K562 (cell line): ENCODE measurements around the gene FAM83D. TPM values are rescaled to one million over a fixed set of nuclear protein-coding genes. Genes with fewer than 3 reads are reported as not detected.

Experiments
- ATAC-seq: fragments of 200-7000 bp; cut with Tn5 transposase; 3 replicates; pipeline ENCODE4 v1.9.1; 2020; ENCODE audit warnings: moderate library complexity
- BruUV-seq: library from RNA; stranded (reverse); fragments of 400-500 nt; replicated peaks from 2 replicates; lab custom pipeline; 2021; lab: Mats Ljungman, UMichigan
- CTCF ChIA-PET: fragments of 300-600 bp; formaldehyde crosslinking; extraction: SDS; loops from one replicate; lab custom pipeline; 2021; ENCODE audit warnings: low intra/inter-chr PET ratio; lab: Yijun Ruan, JAX
- POLR2A ChIA-PET: fragments of 300-600, 350-650 bp; sonication (Branson Sonifier 250); formaldehyde crosslinking; extraction: SDS; loops from one replicate; lab custom pipeline; 2021; ENCODE audit warnings: antibody characterized with exemption, inconsistent platforms; lab: Yijun Ruan, JAX
- DNase-seq, 4 experiments: peaks; one replicate each; pipeline versions ENCODE4 v3.0.0 to v3.0.0-alpha.2; 2011 to 2018; ENCODE audit warnings: low spot score in 3 of 4, mixed read lengths in 3 of 4; ENCODE audit errors: extremely low read depth in 1 of 4
- FAIRE-seq: peaks from 2 replicates; lab custom pipeline; 2011; peaks lifted over from hg19 to GRCh38; lab: Jason Lieb, UNC
- H2AFZ ChIP-seq: 2 replicates; pipeline ENCODE4 v1.6.0; 2011; ENCODE audit warnings: low read depth, low read length, control low read depth, inconsistent platforms
- H3K27ac ChIP-seq: fragments of 200-600 bp; 3 replicates; pipeline ENCODE4 v1.8.0; 2011; ENCODE audit warnings: low read depth, mild to moderate bottlenecking, control low read depth, inconsistent platforms, low read length, moderate library complexity, mixed read lengths; ENCODE audit errors: extremely low read depth
- H3K27me3 ChIP-seq, 2 experiments: fragments of 300-600 bp in 1 of 2; 2 replicates in 1 of 2; 3 replicates in 1 of 2; pipeline versions ENCODE4 v1.6.0 to v1.8.0; 2011; ENCODE audit warnings: inconsistent platforms in 2 of 2, low read length in 2 of 2, mild to moderate bottlenecking in 1 of 2, mixed read lengths in 1 of 2, moderate library complexity in 1 of 2; ENCODE audit not compliant: control insufficient read depth in 2 of 2, insufficient read depth in 2 of 2
- H3K36me3 ChIP-seq: fragments of 300-600 bp; 3 replicates; pipeline ENCODE4 v1.8.0; 2011; ENCODE audit warnings: mild to moderate bottlenecking, low read length, inconsistent platforms; ENCODE audit not compliant: control insufficient read depth, insufficient read depth
- H3K4me1 ChIP-seq, 2 experiments: fragments of 200-600 bp in 1 of 2; replicated peaks in 1 of 2; 2 replicates in 1 of 2; 3 replicates in 1 of 2; pipeline versions ENCODE4 v1.5.1 to v1.8.0; 2011; ENCODE audit warnings: inconsistent platforms in 2 of 2, low read length in 2 of 2, mild to moderate bottlenecking in 1 of 2, mixed read lengths in 1 of 2, moderate library complexity in 1 of 2; ENCODE audit not compliant: control insufficient read depth in 2 of 2, insufficient read depth in 2 of 2
- H3K4me2 ChIP-seq: 2 replicates; pipeline ENCODE4 v1.6.1; 2011; ENCODE audit warnings: low read length, control low read depth, inconsistent platforms, mixed read lengths; ENCODE audit not compliant: insufficient read depth
- H3K4me3 ChIP-seq: fragments of 200-600 bp; sonication (generic), shearing (Covaris generic); 2 replicates; pipeline ENCODE4 v1.5.1; 2016; ENCODE audit warnings: control low read depth, inconsistent platforms
- H3K79me2 ChIP-seq: fragments of 200-600 bp; 3 replicates; pipeline ENCODE4 v1.8.0; 2011; ENCODE audit warnings: low read length, inconsistent platforms; ENCODE audit not compliant: control insufficient read depth, insufficient read depth
- H3K9ac ChIP-seq, 2 experiments: 2 replicates each; pipeline versions ENCODE4 v1.6.0 to v1.6.1; 2011; ENCODE audit warnings: low read depth in 2 of 2, low read length in 2 of 2, control low read depth in 1 of 2, inconsistent platforms in 1 of 2, mild to moderate bottlenecking in 1 of 2, mixed read lengths in 1 of 2; ENCODE audit not compliant: insufficient read depth in 1 of 2
- H3K9me1 ChIP-seq: one replicate; pipeline ENCODE4 v1.6.0; 2011; ENCODE audit warnings: inconsistent platforms, mild to moderate bottlenecking, low read length, moderate library complexity; ENCODE audit not compliant: control insufficient read depth, insufficient read depth
- H3K9me3 ChIP-seq: replicated peaks from 2 replicates; pipeline ENCODE4 v1.5.1; 2011; ENCODE audit warnings: low read depth, low read length, inconsistent platforms; ENCODE audit not compliant: control insufficient read depth, insufficient read depth
- H4K20me1 ChIP-seq: replicated peaks from 2 replicates; pipeline ENCODE4 v1.6.1; 2011; ENCODE audit warnings: low read length, inconsistent platforms, mixed read lengths; ENCODE audit not compliant: control insufficient read depth, insufficient read depth
- JUND ChIP-seq, 2 experiments: IDR thresholded peaks; 2 replicates in 1 of 2; 3 replicates in 1 of 2; pipeline ENCODE4 v1.6.1; 2011; ENCODE audit warnings: borderline replicate concordance in 2 of 2, low read depth in 2 of 2, low read length in 2 of 2, improper control_type of control experiment in 1 of 2, missing biosample characterization in 1 of 2, missing genetic modification characterization in 1 of 2, missing genetic modification reagents in 1 of 2
- RNF2 ChIP-seq: sonication (generic); IDR thresholded peaks from 2 replicates; pipeline ENCODE4 v1.6.1; 2016
- ZNF232 ChIP-seq: sonication (generic); formaldehyde crosslinking; IDR thresholded peaks from 2 replicates; pipeline ENCODE4 v1.8.0; 2022; ENCODE audit warnings: mild to moderate bottlenecking, missing genetic modification reagents
- WGBS: fragments of 100-300 bp; shearing (Covaris generic); methylation state at CpG from one replicate; pipeline ENCODE4 v1.1.6; 2016; ENCODE audit warnings: low coverage, mixed read lengths; ENCODE audit not compliant: insufficient coverage; ENCODE audit errors: missing lambda C conversion rate; 5-methylcytosine and 5-hydroxymethylcytosine counted together
- in situ Hi-C: fragments of 300-500 bp; cut with MboI; formaldehyde crosslinking; loops from 4 replicates; pipeline ENCODE4 v1.15.0; 2018; ENCODE audit warnings: inconsistent platforms, mixed read lengths
- intact Hi-C: fragments of 100-400 bp; cut with micrococcal nuclease; formaldehyde crosslinking; loops from 2 replicates; pipeline ENCODE4 v1.14.2; 2022
- polyA plus RNA-seq, 8 experiments: library from polyadenylated mRNA; depleted of rRNA in 4 of 8; stranded (reverse) in 5 of 8; unstranded in 3 of 8; fragments of >200 nt; fragmentation: Nextera tagmentation in 2 of 8; fragmentation: Illumina TruSeq in 1 of 8; extraction: Ambion mirVana in 2 of 8; extraction: Trizol in 1 of 8; gene quantifications; 2 replicates each; pipeline versions ENCODE4 v1.2.1 to v1.2.3, GENCODE V29; 2011 to 2014; ENCODE audit warnings: inconsistent platforms in 1 of 8, missing spikeins in 1 of 8
- total RNA-seq, 7 experiments: library from RNA; depleted of rRNA in 6 of 7; stranded (reverse); fragments of >200 nt in 6 of 7; fragmentation: Illumina TruSeq in 2 of 7; extraction: Trizol in 2 of 7; gene quantifications; 2 replicates each; pipeline versions ENCODE4 v1.2.1 to v1.2.3, GENCODE V29; 2011 to 2021; ENCODE audit warnings: low replicate concordance in 1 of 7
- TF ChIP-seq, protein P1 (sequence below): fragments of 450-650 bp; IDR thresholded peaks from 2 replicates; pipeline ENCODE4 v1.6.1; 2016; ENCODE audit warnings: low read depth

FAM83D gene
- total and polyA plus RNA-seq, 9 of the 15 experiments (the other 6 are each of a cell fraction or from before 2014, with no cell fraction given), result 8.2 to 66.1 (median 43.5) TPM

- Histone ChIP-seq H3K4me3 (no peak overlapping the region), H3K9me3 (no peaks in the 10 kb centered on the region), H3K9me1 (no peaks in the 10 kb centered on the region), H2AFZ (no peak overlapping the region), H3K79me2 (no peaks in the 10 kb centered on the region), H3K9ac (no peak overlapping the region), H3K4me1 (peaks cover 0 to 7% of the 10 kb centered on the region in 2 experiments; a peak in 2 of 5 replicates), H3K36me3 (no peaks in the 10 kb centered on the region), H4K20me1 (peaks cover 7% of the 10 kb centered on the region), H3K27ac (no peak overlapping the region), H3K4me2 (no peak overlapping the region), H3K27me3 (peaks cover 2 to 16% of the 10 kb centered on the region in 2 experiments; a peak in 1 of 5 replicates)
- in situ Hi-C loops, result no loop called here
- ATAC-seq (peak; percentile 31; the same call in 2 of the 3 replicates), DNase-seq (no peak), FAIRE-seq (no peak)
- BruUV-seq, result no TSS peak
- TF ChIP-seq ZNF232, result no peak
- TF ChIP-seq, protein P1, sequence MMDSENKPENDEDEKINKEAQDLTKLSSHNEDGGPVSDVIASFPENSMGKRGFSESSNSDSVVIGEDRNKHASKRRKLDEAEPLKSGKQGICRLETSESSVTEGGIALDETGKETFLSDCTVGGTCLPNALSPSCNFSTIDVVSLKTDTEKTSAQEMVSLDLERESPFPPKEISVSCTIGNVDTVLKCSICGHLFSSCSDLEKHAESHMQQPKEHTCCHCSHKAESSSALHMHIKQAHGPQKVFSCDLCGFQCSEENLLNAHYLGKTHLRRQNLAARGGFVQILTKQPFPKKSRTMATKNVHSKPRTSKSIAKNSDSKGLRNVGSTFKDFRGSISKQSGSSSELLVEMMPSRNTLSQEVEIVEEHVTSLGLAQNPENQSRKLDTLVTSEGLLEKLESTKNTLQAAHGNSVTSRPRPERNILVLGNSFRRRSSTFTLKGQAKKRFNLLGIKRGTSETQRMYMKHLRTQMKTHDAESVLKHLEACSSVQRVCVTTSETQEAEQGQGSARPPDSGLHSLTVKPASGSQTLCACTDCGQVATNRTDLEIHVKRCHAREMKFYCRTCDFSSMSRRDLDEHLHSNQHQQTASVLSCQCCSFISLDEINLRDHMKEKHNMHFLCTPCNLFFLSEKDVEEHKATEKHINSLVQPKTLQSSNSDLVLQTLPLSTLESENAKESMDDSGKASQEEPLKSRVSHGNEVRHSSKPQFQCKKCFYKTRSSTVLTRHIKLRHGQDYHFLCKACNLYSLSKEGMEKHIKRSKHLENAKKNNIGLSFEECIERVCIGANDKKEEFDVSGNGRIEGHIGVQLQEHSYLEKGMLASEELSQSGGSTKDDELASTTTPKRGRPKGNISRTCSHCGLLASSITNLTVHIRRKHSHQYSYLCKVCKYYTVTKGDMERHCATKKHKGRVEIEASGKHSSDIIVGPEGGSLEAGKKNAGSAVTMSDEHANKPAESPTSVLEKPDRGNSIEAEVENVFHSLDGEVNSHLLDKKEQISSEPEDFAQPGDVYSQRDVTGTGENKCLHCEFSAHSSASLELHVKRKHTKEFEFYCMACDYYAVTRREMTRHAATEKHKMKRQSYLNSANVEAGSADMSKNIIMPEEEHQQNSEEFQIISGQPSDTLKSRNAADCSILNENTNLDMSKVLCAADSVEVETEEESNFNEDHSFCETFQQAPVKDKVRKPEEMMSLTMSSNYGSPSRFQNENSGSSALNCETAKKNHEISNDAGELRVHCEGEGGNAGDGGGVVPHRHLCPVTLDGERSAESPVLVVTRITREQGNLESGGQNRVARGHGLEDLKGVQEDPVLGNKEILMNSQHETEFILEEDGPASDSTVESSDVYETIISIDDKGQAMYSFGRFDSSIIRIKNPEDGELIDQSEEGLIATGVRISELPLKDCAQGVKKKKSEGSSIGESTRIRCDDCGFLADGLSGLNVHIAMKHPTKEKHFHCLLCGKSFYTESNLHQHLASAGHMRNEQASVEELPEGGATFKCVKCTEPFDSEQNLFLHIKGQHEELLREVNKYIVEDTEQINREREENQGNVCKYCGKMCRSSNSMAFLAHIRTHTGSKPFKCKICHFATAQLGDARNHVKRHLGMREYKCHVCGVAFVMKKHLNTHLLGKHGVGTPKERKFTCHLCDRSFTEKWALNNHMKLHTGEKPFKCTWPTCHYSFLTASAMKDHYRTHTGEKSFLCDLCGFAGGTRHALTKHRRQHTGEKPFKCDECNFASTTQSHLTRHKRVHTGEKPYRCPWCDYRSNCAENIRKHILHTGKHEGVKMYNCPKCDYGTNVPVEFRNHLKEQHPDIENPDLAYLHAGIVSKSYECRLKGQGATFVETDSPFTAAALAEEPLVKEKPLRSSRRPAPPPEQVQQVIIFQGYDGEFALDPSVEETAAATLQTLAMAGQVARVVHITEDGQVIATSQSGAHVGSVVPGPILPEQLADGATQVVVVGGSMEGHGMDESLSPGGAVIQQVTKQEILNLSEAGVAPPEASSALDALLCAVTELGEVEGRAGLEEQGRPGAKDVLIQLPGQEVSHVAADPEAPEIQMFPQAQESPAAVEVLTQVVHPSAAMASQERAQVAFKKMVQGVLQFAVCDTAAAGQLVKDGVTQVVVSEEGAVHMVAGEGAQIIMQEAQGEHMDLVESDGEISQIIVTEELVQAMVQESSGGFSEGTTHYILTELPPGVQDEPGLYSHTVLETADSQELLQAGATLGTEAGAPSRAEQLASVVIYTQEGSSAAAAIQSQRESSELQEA, result no peak
- TF ChIP-seq RNF2, result no peak
- no peak for TF ChIP-seq JUND (IDR thresholded peaks at IDR 0.05; ENCODE audit: borderline replicate concordance, low read depth, low read length)
- TF ChIP-seq JUND (tag; IDR thresholded peaks at IDR 0.05; ENCODE audit: borderline replicate concordance, low read depth, low read length), result no peak
- ChIA-PET POLR2A (interaction anchor here (0.7 to 1.2 kb wide), 5 partner anchors 8 to 43 kb away, joined by 3 to 6 read pairs (median 3); partner anchors contain the start of gene FAM83D), CTCF (no interaction called here)
- 44% methylated on average over 20 of the region's 20 CpGs for WGBS
- intact Hi-C loops, result no loop called here
Observed at GRCh38 chr20:38883081-38883980, 42.9 kb upstream of the FAM83D start.
